T-cell (primary cell): ENCODE results near the gene UTP14C. TPM values are rescaled to one million over a fixed set of nuclear protein-coding genes. Genes with fewer than 3 reads are reported as not detected.

Experiments used
- ATAC-seq, 4 experiments: fragments of 200-7000 bp in 3 of 4; fragments of 150-1000 bp in 1 of 4; cut with Tn5 transposase; replicated peaks in 1 of 4; 1 replicate in 3 of 4; 2 replicates in 1 of 4; pipeline ENCODE4 v1.10.0; 2021; ENCODE audit warnings: moderate library complexity in 3 of 4, mild to moderate bottlenecking in 2 of 4, moderate number of reproducible peaks in 1 of 4
- CTCF ChIA-PET, 2 donors: fragments of 300-600 bp; sonication (Branson Sonifier 250); formaldehyde crosslinking; loops; one replicate each; lab custom pipeline; 2022; ENCODE audit warnings: antibody characterized with exemption in 2 of 2; lab: Charles Lee
- POLR2A ChIA-PET, 2 donors: fragments of 300-600 bp; sonication (Branson Sonifier 250); formaldehyde crosslinking; loops; one replicate each; lab custom pipeline; 2022; ENCODE audit warnings: antibody characterized with exemption in 2 of 2; lab: Charles Lee
- DNase-seq, 35 experiments: peaks; one replicate each; pipeline versions ENCODE4 v3.0.0 to v3.0.0-alpha.2; 2013 to 2023
- H3K27ac ChIP-seq: one replicate; pipeline ENCODE4 v1.5.1; 2013; ENCODE audit warnings: low read length
- H3K27me3 ChIP-seq, 2 experiments: replicated peaks in 1 of 2; 1 replicate in 1 of 2; 2 replicates in 1 of 2; pipeline versions ENCODE4 v1.6.1 to v1.7.0; 2013; ENCODE audit warnings: low read length in 1 of 2, mixed read lengths in 1 of 2; ENCODE audit not compliant: control insufficient read depth in 2 of 2, insufficient read depth in 2 of 2; ENCODE audit errors: extremely low read depth in 1 of 2
- H3K36me3 ChIP-seq, 2 donors: 1 replicate in 1 of 2; 2 replicates in 1 of 2; pipeline versions ENCODE4 v1.6.1 to v1.7.0; 2013; ENCODE audit warnings: low read length in 1 of 2; ENCODE audit not compliant: control insufficient read depth in 2 of 2, insufficient read depth in 1 of 2; ENCODE audit errors: extremely low read depth in 1 of 2
- H3K4me1 ChIP-seq, 2 experiments: 1 replicate in 1 of 2; 2 replicates in 1 of 2; pipeline versions ENCODE4 v1.6.1 to v1.7.0; 2013; ENCODE audit warnings: low read length in 2 of 2, mixed read lengths in 1 of 2; ENCODE audit not compliant: insufficient read depth in 2 of 2, control insufficient read depth in 1 of 2; ENCODE audit errors: extremely low read depth in 1 of 2
- H3K4me3 ChIP-seq, 2 donors: 1 replicate in 1 of 2; 2 replicates in 1 of 2; pipeline versions ENCODE4 v1.5.1 to v1.7.0; 2013; ENCODE audit warnings: mild to moderate bottlenecking in 2 of 2, low read length in 1 of 2, moderate library complexity in 1 of 2; ENCODE audit not compliant: control insufficient read depth in 1 of 2; ENCODE audit errors: extremely low read depth in 1 of 2
- H3K9me3 ChIP-seq: 2 replicates; pipeline ENCODE4 v1.7.0; 2013
- H3K27ac Mint-ChIP-seq, 2 donors: one replicate each; pipeline ENCODE4 v1.8.0; 2020 to 2021; ENCODE audit warnings: mild to moderate bottlenecking in 2 of 2, mixed read lengths in 2 of 2
- H3K27me3 Mint-ChIP-seq, 2 donors: one replicate each; pipeline ENCODE4 v1.8.0; 2021 to 2022; ENCODE audit warnings: mixed read lengths in 2 of 2
- H3K36me3 Mint-ChIP-seq: one replicate; pipeline ENCODE4 v1.8.0; 2021; ENCODE audit warnings: mixed read lengths
- H3K4me1 Mint-ChIP-seq, 3 donors: one replicate each; pipeline ENCODE4 v1.8.0; 2020 to 2022; ENCODE audit warnings: mixed read lengths in 3 of 3, mild to moderate bottlenecking in 1 of 3
- H3K4me3 Mint-ChIP-seq, 3 donors: one replicate each; pipeline ENCODE4 v1.8.0; 2020 to 2022; ENCODE audit warnings: mild to moderate bottlenecking in 3 of 3, mixed read lengths in 3 of 3, moderate library complexity in 3 of 3
- H3K9me3 Mint-ChIP-seq, 3 donors: one replicate each; pipeline ENCODE4 v1.8.0; 2020 to 2022; ENCODE audit warnings: mixed read lengths in 3 of 3
- WGBS: methylation state at CpG from one replicate; pipeline ENCODE4 v1.1.5; 2013; ENCODE audit warnings: missing lambda C conversion rate; ENCODE audit not compliant: insufficient coverage; 5-methylcytosine and 5-hydroxymethylcytosine counted together
- total RNA-seq, 35 experiments: library from RNA in 6 of 35; stranded (reverse) in 6 of 35; fragments of 120-200 nt in 1 of 35; gene quantifications; one replicate each; pipeline versions ENCODE4 v1.2.1 to v1.2.4 and lab custom pipeline; 2013 to 2026

UTP14C gene
- total RNA-seq (10 to 100 TPM in 3 of 5 donors, 1 to 10 TPM in 2; 4.3 to 13.0 (median 11.0) TPM), total RNA-seq (lab: John Stamatoyannopoulos, UW) (0 reads per million in 29 experiments)
- 16.3 TPM for total RNA-seq (2013)

GRCh38 chr13:52024481-52024880 is at the start of gene UTP14C:
Gene UTP14C (plus strand): TSS chr13:52024691. CDS start chr13:52028805, 4,114 bp downstream.
- ATAC-seq (no peak), DNase-seq (no peak)
- no peak within 1 kb of the TSS for H3K27ac ChIP-seq
- Mint-ChIP-seq H3K9me3 (peaks cover 10 to 18% (median 12%) of the 10 kb centered on the region in 3 donors), H3K4me1 (peaks cover 32 to 41% (median 33%) of the 10 kb centered on the region in 3 donors), H3K36me3 (peaks cover 90% of the 10 kb centered on the region), H3K4me3 (no peak within 1 kb of the TSS), H3K27me3 (no peaks in the 10 kb centered on the region), H3K27ac (no peak within 1 kb of the TSS)
- H3K4me3 ChIP-seq, result no peak within 1 kb of the TSS
- POLR2A ChIA-PET, result no interaction called here
- H3K4me1 ChIP-seq, result peaks cover 0 to 10% of the 10 kb centered on the region in 2 experiments
- CTCF ChIA-PET, result interaction anchor here in 1 of 2 donors (1.0 kb wide), 1 partner anchor 131 kb away, joined by 3 read pairs; no protein-coding TSS in a partner anchor
- peaks cover 4 to 68% of the 10 kb centered on the region in 2 donors for H3K36me3 ChIP-seq
- 100% methylated on average over 2 of the region's 3 CpGs for WGBS
- no peaks in the 10 kb centered on the region for H3K27me3 ChIP-seq
- no peaks in the 10 kb centered on the region for H3K9me3 ChIP-seq

- no peak for ATAC-seq
- peaks cover 0 to 9% (median 0%) of the 10 kb centered on the region in 3 donors for H3K4me1 Mint-ChIP-seq
- Histone ChIP-seq H3K9me3 (no peaks in the 10 kb centered on the region), H3K36me3 (no peaks in the 10 kb centered on the region), H3K4me1 (no peaks in the 10 kb centered on the region), H3K27me3 (no peaks in the 10 kb centered on the region), H3K4me3 (no peak overlapping the region), H3K27ac (no peak overlapping the region)
- no peak overlapping the region for H3K4me3 Mint-ChIP-seq
- DNase-seq, result no peak
- H3K27ac Mint-ChIP-seq, result no peak overlapping the region
- no peaks in the 10 kb centered on the region for H3K9me3 Mint-ChIP-seq
- no peaks in the 10 kb centered on the region for H3K36me3 Mint-ChIP-seq
- ChIA-PET CTCF (no interaction called here), POLR2A (no interaction called here)
- peaks cover 0 to 3% of the 10 kb centered on the region in 2 donors for H3K27me3 Mint-ChIP-seq
- no CpG with 5 or more reads among the region's 1 CpG for WGBS
Measured at GRCh38 chr13:51976423-51976822, 48.1 kb upstream of the UTP14C start.

- Mint-ChIP-seq H3K4me1 (peaks cover 0 to 6% (median 0%) of the 10 kb centered on the region in 3 donors), H3K27ac (no peak overlapping the region), H3K9me3 (no peaks in the 10 kb centered on the region), H3K27me3 (peaks cover 0 to 3% of the 10 kb centered on the region in 2 donors), H3K36me3 (no peaks in the 10 kb centered on the region), H3K4me3 (no peak overlapping the region)
- Histone ChIP-seq H3K9me3 (no peaks in the 10 kb centered on the region), H3K36me3 (no peaks in the 10 kb centered on the region), H3K27ac (no peak overlapping the region), H3K4me3 (no peak overlapping the region), H3K27me3 (no peaks in the 10 kb centered on the region), H3K4me1 (no peaks in the 10 kb centered on the region)
- ChIA-PET POLR2A (no interaction called here), CTCF (no interaction called here)
- WGBS, result no CpG with 5 or more reads among the region's 5 CpGs
- DNase-seq (no peak), ATAC-seq (no peak)
Measured at GRCh38 chr13:51976890-51977289, 47.6 kb upstream of the UTP14C start.

GRCh38 chr13:51977625-51978024 is 46.9 kb upstream of the UTP14C start:
- DNase-seq (no peak), ATAC-seq (no peak)
- WGBS, result no CpG with 5 or more reads among the region's 5 CpGs
- no peak overlapping the region for H3K4me3 ChIP-seq
- ChIA-PET CTCF (no interaction called here), POLR2A (no interaction called here)
- Mint-ChIP-seq H3K9me3 (no peaks in the 10 kb centered on the region), H3K36me3 (no peaks in the 10 kb centered on the region), H3K27ac (no peak overlapping the region), H3K4me1 (no peaks in the 10 kb centered on the region), H3K27me3 (peaks cover 0 to 8% of the 10 kb centered on the region in 2 donors), H3K4me3 (no peak overlapping the region)
- no peaks in the 10 kb centered on the region for H3K4me1 ChIP-seq
- no peaks in the 10 kb centered on the region for H3K9me3 ChIP-seq
- H3K36me3 ChIP-seq, result no peaks in the 10 kb centered on the region
- H3K27me3 ChIP-seq, result no peaks in the 10 kb centered on the region
- H3K27ac ChIP-seq, result no peak overlapping the region

GRCh38 chr13:51978796-51979556 is 45.5 kb upstream of the UTP14C start:
- ATAC-seq, result no peak

GRCh38 chr13:51980908-51981307 is 43.6 kb upstream of the UTP14C start:
- Histone ChIP-seq H3K27ac (no peak overlapping the region), H3K4me3 (no peak overlapping the region), H3K36me3 (no peaks in the 10 kb centered on the region), H3K9me3 (no peaks in the 10 kb centered on the region), H3K4me1 (no peaks in the 10 kb centered on the region), H3K27me3 (peaks cover 0 to 8% of the 10 kb centered on the region in 2 experiments)
- Mint-ChIP-seq H3K4me1 (no peaks in the 10 kb centered on the region), H3K27me3 (peaks cover 0 to 15% of the 10 kb centered on the region in 2 donors), H3K36me3 (no peaks in the 10 kb centered on the region), H3K27ac (no peak overlapping the region), H3K9me3 (peaks cover 0 to 5% (median 4%) of the 10 kb centered on the region in 3 donors), H3K4me3 (no peak overlapping the region)
- POLR2A ChIA-PET, result no interaction called here
- CTCF ChIA-PET, result no interaction called here
- ATAC-seq (no peak), DNase-seq (no peak)
- WGBS, result no CpG with 5 or more reads among the region's 4 CpGs

More at GRCh38 chr13:51978796-51979556, 45.5 kb upstream of the UTP14C start:
- Mint-ChIP-seq H3K27me3 (peaks cover 0 to 12% of the 10 kb centered on the region in 2 donors), H3K4me1 (no peaks in the 10 kb centered on the region), H3K36me3 (no peaks in the 10 kb centered on the region), H3K27ac (no peak overlapping the region), H3K4me3 (no peak overlapping the region), H3K9me3 (peaks cover 0 to under 1% (median under 1%) of the 10 kb centered on the region in 3 donors)
- H3K9me3 ChIP-seq, result no peaks in the 10 kb centered on the region
- WGBS, result 33% methylated on average over 1 of the region's 5 CpGs
- H3K4me1 ChIP-seq, result no peaks in the 10 kb centered on the region
- H3K27me3 ChIP-seq, result peaks cover 0 to 8% of the 10 kb centered on the region in 2 experiments
- ChIA-PET POLR2A (no interaction called here), CTCF (no interaction called here)
- no peak overlapping the region for H3K27ac ChIP-seq
- no peak overlapping the region for H3K4me3 ChIP-seq
- DNase-seq, result no peak
- no peaks in the 10 kb centered on the region for H3K36me3 ChIP-seq
